Stimulated activated CD4-positive, alpha-beta T cell treated with anti-CD3 and anti-CD28 coated beads, Interleukin-15, amount 100 ng/mL, for 24 hours (primary cell): ENCODE data around the gene USP31.

Experiments
- DNase-seq: peaks from one replicate; pipeline ENCODE4 v3.0.0-alpha.2; 2020

The USP31 gene

GRCh38 chr16:23055481-23055880 lies 93.8 kb downstream of the USP31 start:
- no peak for DNase-seq

GRCh38 chr16:23052908-23053580 lies 96.2 kb downstream of the USP31 start:
- DNase-seq = no peak

- DNase-seq = no peak
These were observed 97.0 kb downstream of the USP31 start for GRCh38 chr16:23052221-23052620.

- no peak for DNase-seq
These were observed 97.7 kb downstream of the USP31 start for GRCh38 chr16:23051587-23051986.

GRCh38 chr16:23048164-23048563 lies 101.1 kb downstream of the USP31 start:
- DNase-seq = no peak

- DNase-seq = no peak
These were observed 104.2 kb downstream of the USP31 start for GRCh38 chr16:23045025-23045424.

GRCh38 chr16:23040246-23040645 lies 109.0 kb downstream of the USP31 start:
- no peak for DNase-seq

- no peak for DNase-seq
These were observed 110.1 kb downstream of the USP31 start for GRCh38 chr16:23039118-23039517.

GRCh38 chr16:23035240-23035639 lies 114.0 kb downstream of the USP31 start:
- DNase-seq = no peak

- DNase-seq = no peak
These were observed 117.6 kb downstream of the USP31 start for GRCh38 chr16:23031508-23032098.

GRCh38 chr16:23029733-23030420 lies 119.4 kb downstream of the USP31 start:
- no peak for DNase-seq

GRCh38 chr16:23027386-23027785 lies 121.9 kb downstream of the USP31 start:
- no peak for DNase-seq

GRCh38 chr16:23026784-23027362 lies 122.4 kb downstream of the USP31 start:
- DNase-seq = no peak

GRCh38 chr16:23025692-23026307 lies 123.5 kb downstream of the USP31 start:
- DNase-seq = no peak

- no peak for DNase-seq
These were observed 125.2 kb downstream of the USP31 start for GRCh38 chr16:23024044-23024443.

GRCh38 chr16:23020084-23020483 lies 129.2 kb downstream of the USP31 start:
- DNase-seq = no peak

GRCh38 chr16:23016368-23016767 lies 132.9 kb downstream of the USP31 start:
- DNase-seq = no peak

- no peak for DNase-seq
These were observed 133.7 kb downstream of the USP31 start for GRCh38 chr16:23015580-23015979.

GRCh38 chr16:23014592-23014991 lies 134.7 kb downstream of the USP31 start:
- DNase-seq = no peak
